ENCODE measurements around the gene SETD4.

SETD4 gene

DNA sequence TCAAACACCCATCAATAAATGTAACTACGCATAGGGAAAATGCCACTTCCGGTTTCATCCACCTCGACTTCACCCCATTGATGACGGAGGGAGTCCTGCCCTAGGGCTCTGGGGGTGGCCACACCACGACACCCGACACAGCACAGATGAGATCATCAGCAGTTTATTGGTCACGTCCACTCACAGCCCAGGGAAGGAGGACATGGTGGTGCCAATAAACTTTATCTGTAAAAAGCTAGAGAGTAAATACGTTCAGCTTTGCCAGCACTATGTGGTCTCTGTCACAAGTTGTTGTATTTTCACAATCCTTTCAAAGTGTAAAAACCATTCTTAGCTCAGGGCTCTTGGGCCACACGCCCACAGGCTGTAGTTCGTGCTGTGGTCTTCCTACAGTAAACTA, 16.3 kb downstream of the SETD4 start:
- FAIRE-seq (no peak), DNase-seq (ENCODE audit: insufficient read length, low spot score) (no peak)
- TF ChIP-seq, protein P1, sequence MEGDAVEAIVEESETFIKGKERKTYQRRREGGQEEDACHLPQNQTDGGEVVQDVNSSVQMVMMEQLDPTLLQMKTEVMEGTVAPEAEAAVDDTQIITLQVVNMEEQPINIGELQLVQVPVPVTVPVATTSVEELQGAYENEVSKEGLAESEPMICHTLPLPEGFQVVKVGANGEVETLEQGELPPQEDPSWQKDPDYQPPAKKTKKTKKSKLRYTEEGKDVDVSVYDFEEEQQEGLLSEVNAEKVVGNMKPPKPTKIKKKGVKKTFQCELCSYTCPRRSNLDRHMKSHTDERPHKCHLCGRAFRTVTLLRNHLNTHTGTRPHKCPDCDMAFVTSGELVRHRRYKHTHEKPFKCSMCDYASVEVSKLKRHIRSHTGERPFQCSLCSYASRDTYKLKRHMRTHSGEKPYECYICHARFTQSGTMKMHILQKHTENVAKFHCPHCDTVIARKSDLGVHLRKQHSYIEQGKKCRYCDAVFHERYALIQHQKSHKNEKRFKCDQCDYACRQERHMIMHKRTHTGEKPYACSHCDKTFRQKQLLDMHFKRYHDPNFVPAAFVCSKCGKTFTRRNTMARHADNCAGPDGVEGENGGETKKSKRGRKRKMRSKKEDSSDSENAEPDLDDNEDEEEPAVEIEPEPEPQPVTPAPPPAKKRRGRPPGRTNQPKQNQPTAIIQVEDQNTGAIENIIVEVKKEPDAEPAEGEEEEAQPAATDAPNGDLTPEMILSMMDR (IDR thresholded peaks at IDR 0.05; ENCODE audit: insufficient read depth, missing control alignments) = no peak

DNA sequence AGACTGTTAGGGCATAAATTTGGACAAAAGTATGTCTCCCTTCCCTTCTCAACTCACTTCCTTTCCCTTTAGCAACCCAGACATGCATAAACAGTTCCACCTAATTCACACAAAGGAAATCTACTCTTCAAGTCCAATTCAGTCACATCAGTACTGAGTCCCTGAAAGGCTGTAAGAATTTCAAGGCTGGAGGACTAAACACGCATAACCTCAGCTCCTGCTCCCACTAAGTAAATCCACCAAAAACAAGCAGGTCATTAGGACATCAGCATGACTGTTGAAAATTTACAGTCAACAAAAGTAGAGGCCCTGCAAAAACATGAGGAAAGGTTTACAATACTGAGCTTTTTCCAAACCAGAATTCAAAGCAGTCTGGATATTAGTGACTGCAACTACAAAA, 18.4 kb downstream of the SETD4 start:
- FAIRE-seq (no peak), DNase-seq (ENCODE audit: insufficient read length, low spot score) (no peak)
- TF ChIP-seq, protein P1 (IDR thresholded peaks at IDR 0.05; ENCODE audit: insufficient read depth, missing control alignments) = no peak

DNA sequence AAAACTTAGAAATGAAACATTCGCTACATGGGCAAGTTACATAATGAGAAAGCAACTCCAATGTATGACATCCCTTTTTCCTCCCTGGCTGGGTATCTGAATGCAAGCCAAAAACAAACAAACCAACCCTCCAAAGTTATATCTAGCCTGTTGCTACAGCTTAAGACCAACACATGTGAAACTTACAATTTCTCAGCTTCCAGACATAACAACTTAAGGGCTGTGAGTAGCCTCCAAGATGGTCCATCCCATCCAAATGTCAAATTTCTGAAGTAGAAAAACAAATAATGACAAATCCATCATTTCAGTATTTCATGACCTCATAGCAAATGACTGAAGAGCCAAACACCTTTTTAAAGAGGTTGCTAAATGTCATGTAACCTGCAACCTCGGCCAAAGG, 19.9 kb downstream of the SETD4 start:
- FAIRE-seq (no peak), DNase-seq (ENCODE audit: insufficient read length, low spot score) (no peak)
- TF ChIP-seq, protein P1 (IDR thresholded peaks at IDR 0.05; ENCODE audit: insufficient read depth, missing control alignments) = no peak

DNA sequence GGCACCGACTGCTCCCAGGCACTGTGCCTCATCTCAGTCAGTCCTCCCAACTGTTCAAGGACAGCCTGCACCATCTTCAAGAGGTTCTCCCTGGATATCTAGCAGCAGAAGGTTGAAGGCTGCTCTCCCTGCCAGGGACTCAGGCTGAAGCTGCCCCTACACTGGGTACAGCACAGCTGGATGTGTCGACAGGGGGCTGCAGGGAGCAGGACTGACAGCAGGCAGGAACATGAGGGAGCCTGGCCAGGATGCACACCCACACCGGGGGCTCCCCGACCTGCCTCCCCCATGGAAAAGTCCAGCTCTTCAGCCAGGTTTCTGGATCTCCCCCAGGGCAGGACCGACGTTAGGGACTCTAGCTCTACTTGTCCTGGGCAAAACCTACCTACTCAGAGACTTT, 20.5 kb downstream of the SETD4 start:
- no peak for FAIRE-seq
- TF ChIP-seq, protein P1 (IDR thresholded peaks at IDR 0.05; ENCODE audit: insufficient read depth, missing control alignments) = no peak
- no peak for DNase-seq (ENCODE audit: insufficient read length, low spot score)

DNA sequence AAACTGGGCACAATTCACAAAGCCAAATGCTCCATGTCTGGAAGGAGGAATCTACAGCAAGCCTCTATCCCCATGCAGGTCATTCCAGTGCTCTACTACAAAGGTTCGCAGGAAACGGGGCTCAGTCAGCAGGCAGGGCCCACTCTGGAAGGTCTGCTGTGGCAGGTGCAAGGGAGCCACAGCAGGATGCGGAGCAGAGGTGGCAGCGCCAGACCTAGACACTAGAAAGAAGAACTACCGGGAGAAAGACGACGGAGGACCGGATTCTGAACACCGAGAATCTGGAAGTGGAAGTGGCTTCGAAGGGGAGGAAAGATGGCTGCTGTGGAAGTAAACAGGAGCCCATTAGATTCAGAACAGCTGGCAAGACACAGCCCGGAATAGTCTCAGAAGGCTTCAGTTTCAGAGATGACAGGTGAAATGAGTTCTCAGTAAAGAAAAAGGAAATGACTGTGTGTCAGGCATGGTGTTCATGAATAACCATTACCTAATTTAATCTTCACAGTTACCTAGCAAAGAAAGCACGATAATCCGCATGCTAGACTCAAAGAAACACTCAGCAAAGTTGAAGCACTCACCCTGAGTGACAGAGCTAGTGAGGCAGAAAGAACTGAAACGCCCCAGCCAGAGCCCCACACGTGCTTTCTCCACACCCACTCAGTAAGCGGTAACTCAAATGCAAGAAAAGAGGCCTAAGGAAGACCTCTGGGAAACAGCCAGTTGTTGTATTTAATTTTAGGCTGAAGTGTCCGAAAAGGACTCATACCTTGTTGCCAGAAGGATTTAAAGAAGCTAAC, 21.4 kb downstream of the SETD4 start:
- TF ChIP-seq, protein P1 (IDR thresholded peaks at IDR 0.05; ENCODE audit: insufficient read depth, missing control alignments) = no peak
- FAIRE-seq (no peak), DNase-seq (ENCODE audit: insufficient read length, low spot score) (no peak)

DNA sequence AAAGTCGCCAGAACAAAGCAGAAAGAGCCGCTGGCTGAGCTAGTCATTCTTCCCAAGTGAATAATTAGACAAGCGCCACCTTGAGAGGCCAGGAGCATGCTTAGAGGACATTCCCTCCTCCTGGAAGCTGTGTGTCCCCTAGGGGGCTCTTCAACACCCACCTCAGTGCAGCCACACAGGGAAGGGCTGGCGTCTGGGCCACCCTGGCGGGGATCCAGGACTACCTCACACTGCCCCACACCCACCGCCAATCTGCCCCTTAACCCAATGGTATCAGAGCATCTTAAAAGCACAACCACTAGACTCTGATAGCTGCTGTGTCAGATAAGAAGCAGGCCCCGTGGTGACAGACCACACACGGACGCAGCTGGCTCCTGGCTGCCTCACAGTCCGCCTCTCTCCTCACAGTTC, 24.9 kb downstream of the SETD4 start:
- FAIRE-seq (no peak), DNase-seq (ENCODE audit: insufficient read length, low spot score) (no peak)
- TF ChIP-seq, protein P1 (IDR thresholded peaks at IDR 0.05; ENCODE audit: insufficient read depth, missing control alignments) = no peak

DNA sequence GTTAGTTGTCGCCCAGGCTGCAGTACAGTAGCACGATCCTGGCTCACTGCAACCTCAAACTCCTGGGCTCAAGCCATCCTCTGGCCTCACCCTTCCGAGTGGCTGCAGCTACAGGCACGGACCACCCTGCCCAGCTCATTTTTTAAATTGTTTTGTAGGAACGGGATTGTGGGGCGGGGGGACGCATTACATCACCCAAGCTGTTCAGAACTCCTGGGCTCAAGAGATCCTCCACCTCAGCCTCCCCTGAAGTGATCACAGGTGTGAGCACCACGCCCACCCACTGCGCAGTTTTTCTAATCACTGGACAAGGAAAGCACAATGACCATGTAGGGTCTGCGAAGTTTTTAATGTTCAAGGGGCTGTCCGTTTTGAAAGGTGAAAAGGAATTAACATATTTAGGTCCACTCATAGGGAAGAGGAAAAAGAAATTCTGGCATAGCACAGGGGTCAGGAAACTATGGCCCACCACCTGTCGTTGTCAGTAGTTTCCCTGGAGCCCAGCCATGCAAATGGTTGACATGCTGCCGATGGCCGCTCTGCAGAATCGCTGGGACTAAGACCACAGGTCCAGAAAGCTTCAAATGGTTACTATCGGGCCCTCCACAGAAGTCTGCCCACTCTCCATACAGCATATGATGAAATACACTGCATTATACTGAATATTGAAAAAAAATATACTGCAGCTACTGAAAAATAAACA, 26.0 kb downstream of the SETD4 start:
- no peak for DNase-seq (ENCODE audit: insufficient read length, low spot score)
- FAIRE-seq = no peak
- TF ChIP-seq, protein P1 (IDR thresholded peaks at IDR 0.05; ENCODE audit: insufficient read depth, missing control alignments) = no peak
